SK-N-SH treated with all-trans-retinoic acid at 6 μM for 48 hours (cell line): ENCODE data around the gene KIF17.

Experiments
- ATAC-seq: fragments of 200-7000 bp; cut with Tn5 transposase; 3 replicates; pipeline ENCODE4 v1.9.1; 2020; ENCODE audit warnings: mild to moderate bottlenecking, moderate library complexity
- ARNTL ChIP-seq: fragments of 450-650 bp; formaldehyde crosslinking; IDR thresholded peaks from 2 replicates; pipeline ENCODE4 v1.5.0; 2020; ENCODE audit warnings: low read depth, mild to moderate bottlenecking, moderate library complexity, borderline replicate concordance
- BACH2 ChIP-seq: fragments of 250-450 bp; sonication (Bioruptor Pico); IDR thresholded peaks from 2 replicates; pipeline ENCODE4 v1.9.0; 2021; ENCODE audit warnings: mild to moderate bottlenecking, borderline replicate concordance
- GLIS3 ChIP-seq: fragments of 250-450 bp; sonication (Bioruptor Pico); IDR thresholded peaks from 2 replicates; pipeline ENCODE4 v1.5.0; 2020; ENCODE audit warnings: mild to moderate bottlenecking, moderate library complexity
- ISL1 ChIP-seq: fragments of 250-450 bp; sonication (Bioruptor Pico); IDR thresholded peaks from 2 replicates; pipeline ENCODE4 v2.1.2; 2022; ENCODE audit warnings: mild to moderate bottlenecking, moderate library complexity
- PPARA ChIP-seq: fragments of 250-450 bp; sonication (Bioruptor Pico); IDR thresholded peaks from 2 replicates; pipeline ENCODE4 v1.5.0; 2020; ENCODE audit warnings: mild to moderate bottlenecking, borderline replicate concordance
- RARB ChIP-seq: fragments of 250-450 bp; sonication (Bioruptor Pico); IDR thresholded peaks from 2 replicates; pipeline ENCODE4 v1.8.0; 2021; ENCODE audit warnings: mild to moderate bottlenecking, moderate library complexity
- SNAI2 ChIP-seq: fragments of 250-450 bp; sonication (Bioruptor Pico); IDR thresholded peaks from 2 replicates; pipeline ENCODE4 v1.5.0; 2020; ENCODE audit warnings: mild to moderate bottlenecking, moderate library complexity
- TCF4 ChIP-seq: fragments of 250-450 bp; sonication (Bioruptor Pico); IDR thresholded peaks from 2 replicates; pipeline ENCODE4 v1.8.0; 2021; ENCODE audit warnings: mild to moderate bottlenecking, moderate library complexity, borderline replicate concordance
- ZC3H10 ChIP-seq: fragments of 250-450 bp; sonication (Bioruptor Pico); IDR thresholded peaks from 2 replicates; pipeline ENCODE4 v1.5.1; 2021; ENCODE audit warnings: mild to moderate bottlenecking, moderate library complexity
- ZFP3 ChIP-seq: fragments of 250-450 bp; sonication (Bioruptor Pico); IDR thresholded peaks from 2 replicates; pipeline ENCODE4 v1.5.0; 2020; ENCODE audit warnings: mild to moderate bottlenecking, moderate library complexity
- ZFP30 ChIP-seq: fragments of 450-650 bp; formaldehyde crosslinking; IDR thresholded peaks from 2 replicates; pipeline ENCODE4 v1.5.0; 2022; ENCODE audit warnings: mild to moderate bottlenecking, moderate library complexity
- ZNF70 ChIP-seq: fragments of 450-650 bp; formaldehyde crosslinking; IDR thresholded peaks from 2 replicates; pipeline ENCODE4 v1.5.0; 2020; ENCODE audit warnings: mild to moderate bottlenecking, moderate library complexity
- ZNF8 ChIP-seq: fragments of 450-650 bp; formaldehyde crosslinking; IDR thresholded peaks from 2 replicates; pipeline ENCODE4 v1.5.0; 2020; ENCODE audit warnings: mild to moderate bottlenecking, moderate library complexity
- TF ChIP-seq, protein P1 (sequence below): fragments of 250-450 bp; sonication (Bioruptor Pico); IDR thresholded peaks from 2 replicates; pipeline ENCODE4 v1.5.0; 2020; ENCODE audit warnings: mild to moderate bottlenecking, moderate library complexity
- TF ChIP-seq, protein P2 (sequence below): fragments of 250-450 bp; sonication (Bioruptor Pico); IDR thresholded peaks from 2 replicates; pipeline ENCODE4 v1.5.1; 2021; ENCODE audit warnings: mild to moderate bottlenecking, moderate library complexity
- TF ChIP-seq, protein P3 (sequence below): fragments of 250-450 bp; sonication (Bioruptor Pico); IDR thresholded peaks from 2 replicates; pipeline ENCODE4 v1.5.1; 2020; ENCODE audit warnings: low read depth, mild to moderate bottlenecking, moderate library complexity

KIF17 gene

DNA sequence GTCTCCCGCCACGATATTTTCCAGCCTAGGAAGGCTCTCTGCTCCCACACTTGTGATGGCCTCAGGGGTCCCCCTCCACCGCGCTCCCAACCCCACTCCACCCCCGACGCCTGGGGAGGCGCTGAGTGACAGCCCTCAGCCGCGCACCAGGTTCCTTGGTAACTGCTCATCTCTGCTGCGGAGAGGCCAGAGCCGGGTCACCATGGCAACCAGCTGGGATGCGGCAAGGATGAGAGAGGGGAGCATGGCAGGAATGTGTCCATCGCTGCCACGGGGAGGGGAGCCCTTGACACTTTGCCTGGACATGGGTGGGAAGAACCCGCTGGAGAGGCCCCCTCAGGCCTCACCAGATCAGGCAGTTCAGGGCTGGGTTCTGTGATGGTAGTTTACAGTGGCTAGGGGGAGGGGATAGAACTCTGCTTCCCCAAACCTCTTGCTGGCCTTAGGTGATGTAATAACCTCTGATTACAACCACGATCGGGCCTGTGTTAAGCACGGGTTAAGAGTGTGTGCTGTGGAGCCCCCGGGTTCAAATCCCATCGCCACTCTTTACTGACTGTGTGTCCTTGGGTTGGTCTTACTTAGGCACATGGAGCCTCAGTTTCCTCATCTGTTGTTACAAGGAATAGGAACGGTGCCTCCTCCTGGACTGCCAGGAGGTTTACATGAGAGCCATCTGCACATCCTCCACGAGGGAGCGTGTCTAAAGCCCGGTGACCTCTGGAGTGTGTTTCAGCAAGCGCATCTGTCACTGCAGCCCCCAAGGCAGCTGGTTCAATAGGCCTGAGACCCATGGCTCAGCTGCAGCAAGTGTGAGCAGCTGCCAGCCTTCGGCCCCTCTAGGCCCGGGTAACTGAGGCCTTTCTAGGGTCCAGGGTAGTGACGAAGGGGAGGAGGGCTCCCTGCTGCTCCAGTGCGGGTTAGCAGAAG is 6.3 kb downstream of the KIF17 start:
- TF ChIP-seq TCF4 (CRISPR knock-in tag): no peak
- no peak for TF ChIP-seq ARNTL (CRISPR knock-in tag)
- no peak for TF ChIP-seq GLIS3 (CRISPR knock-in tag)
- no peak for TF ChIP-seq RARB (CRISPR knock-in tag)
- TF ChIP-seq BACH2: no peak
- TF ChIP-seq, protein P1, sequence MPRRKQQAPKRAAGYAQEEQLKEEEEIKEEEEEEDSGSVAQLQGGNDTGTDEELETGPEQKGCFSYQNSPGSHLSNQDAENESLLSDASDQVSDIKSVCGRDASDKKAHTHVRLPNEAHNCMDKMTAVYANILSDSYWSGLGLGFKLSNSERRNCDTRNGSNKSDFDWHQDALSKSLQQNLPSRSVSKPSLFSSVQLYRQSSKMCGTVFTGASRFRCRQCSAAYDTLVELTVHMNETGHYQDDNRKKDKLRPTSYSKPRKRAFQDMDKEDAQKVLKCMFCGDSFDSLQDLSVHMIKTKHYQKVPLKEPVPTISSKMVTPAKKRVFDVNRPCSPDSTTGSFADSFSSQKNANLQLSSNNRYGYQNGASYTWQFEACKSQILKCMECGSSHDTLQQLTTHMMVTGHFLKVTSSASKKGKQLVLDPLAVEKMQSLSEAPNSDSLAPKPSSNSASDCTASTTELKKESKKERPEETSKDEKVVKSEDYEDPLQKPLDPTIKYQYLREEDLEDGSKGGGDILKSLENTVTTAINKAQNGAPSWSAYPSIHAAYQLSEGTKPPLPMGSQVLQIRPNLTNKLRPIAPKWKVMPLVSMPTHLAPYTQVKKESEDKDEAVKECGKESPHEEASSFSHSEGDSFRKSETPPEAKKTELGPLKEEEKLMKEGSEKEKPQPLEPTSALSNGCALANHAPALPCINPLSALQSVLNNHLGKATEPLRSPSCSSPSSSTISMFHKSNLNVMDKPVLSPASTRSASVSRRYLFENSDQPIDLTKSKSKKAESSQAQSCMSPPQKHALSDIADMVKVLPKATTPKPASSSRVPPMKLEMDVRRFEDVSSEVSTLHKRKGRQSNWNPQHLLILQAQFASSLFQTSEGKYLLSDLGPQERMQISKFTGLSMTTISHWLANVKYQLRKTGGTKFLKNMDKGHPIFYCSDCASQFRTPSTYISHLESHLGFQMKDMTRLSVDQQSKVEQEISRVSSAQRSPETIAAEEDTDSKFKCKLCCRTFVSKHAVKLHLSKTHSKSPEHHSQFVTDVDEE (CRISPR knock-in tag): no peak
- TF ChIP-seq ZNF8: no peak
- no peak for TF ChIP-seq ZFP30
- no peak for TF ChIP-seq ZNF70 (CRISPR knock-in tag)
- TF ChIP-seq, protein P2, sequence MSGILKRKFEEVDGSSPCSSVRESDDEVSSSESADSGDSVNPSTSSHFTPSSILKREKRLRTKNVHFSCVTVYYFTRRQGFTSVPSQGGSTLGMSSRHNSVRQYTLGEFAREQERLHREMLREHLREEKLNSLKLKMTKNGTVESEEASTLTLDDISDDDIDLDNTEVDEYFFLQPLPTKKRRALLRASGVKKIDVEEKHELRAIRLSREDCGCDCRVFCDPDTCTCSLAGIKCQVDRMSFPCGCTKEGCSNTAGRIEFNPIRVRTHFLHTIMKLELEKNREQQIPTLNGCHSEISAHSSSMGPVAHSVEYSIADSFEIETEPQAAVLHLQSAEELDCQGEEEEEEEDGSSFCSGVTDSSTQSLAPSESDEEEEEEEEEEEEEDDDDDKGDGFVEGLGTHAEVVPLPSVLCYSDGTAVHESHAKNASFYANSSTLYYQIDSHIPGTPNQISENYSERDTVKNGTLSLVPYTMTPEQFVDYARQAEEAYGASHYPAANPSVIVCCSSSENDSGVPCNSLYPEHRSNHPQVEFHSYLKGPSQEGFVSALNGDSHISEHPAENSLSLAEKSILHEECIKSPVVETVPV: no peak
- TF ChIP-seq ISL1 (CRISPR knock-in tag): no peak
- no peak for TF ChIP-seq PPARA (CRISPR knock-in tag)
- 0 out of 3 replicates have a peak, but pooled peaks have one; percentile 22 for ATAC-seq

DNA sequence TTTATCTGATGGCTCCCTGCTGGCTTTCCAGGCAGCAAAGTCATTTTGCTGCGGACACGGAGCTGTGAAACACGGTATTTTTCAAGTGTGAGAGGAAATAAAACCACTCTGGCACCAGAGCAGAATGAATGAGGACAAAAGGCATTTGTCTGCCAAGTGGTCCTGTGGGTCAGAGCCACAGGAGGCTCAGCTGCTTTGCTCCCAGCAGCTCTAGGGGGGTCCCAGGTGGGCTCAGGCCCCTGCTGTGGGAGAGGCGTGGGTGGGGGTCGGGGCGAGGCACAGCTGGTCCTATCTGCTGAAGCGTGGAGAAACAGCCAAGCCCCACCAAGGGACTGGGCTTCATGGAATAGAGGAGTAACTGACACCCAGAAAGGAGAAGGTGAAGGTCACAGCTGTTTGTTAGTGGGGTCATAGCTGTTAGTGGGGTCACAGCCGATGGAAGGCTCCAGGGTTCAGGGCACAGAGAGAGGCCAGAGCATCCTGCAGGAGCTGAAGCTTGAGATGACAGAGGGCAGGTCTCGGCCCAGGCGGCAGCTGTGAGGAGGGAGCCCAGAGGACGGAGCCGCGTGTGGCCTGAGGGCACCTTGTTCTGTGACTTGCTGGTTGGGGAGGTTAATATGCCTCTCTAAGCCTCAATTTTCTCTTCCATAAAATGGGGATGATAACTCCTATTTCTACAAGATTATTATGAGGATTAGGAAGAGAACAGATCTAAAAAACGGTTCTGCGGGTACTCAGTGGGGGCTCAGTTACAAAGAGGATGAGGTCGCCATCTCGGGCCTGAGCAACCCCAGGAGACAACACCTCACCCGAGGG is 7.1 kb downstream of the KIF17 start:
- TF ChIP-seq RARB (CRISPR knock-in tag): no peak
- TF ChIP-seq ZNF70 (CRISPR knock-in tag): peak; percentile 53; the same call in 1 of the 2 replicates

DNA sequence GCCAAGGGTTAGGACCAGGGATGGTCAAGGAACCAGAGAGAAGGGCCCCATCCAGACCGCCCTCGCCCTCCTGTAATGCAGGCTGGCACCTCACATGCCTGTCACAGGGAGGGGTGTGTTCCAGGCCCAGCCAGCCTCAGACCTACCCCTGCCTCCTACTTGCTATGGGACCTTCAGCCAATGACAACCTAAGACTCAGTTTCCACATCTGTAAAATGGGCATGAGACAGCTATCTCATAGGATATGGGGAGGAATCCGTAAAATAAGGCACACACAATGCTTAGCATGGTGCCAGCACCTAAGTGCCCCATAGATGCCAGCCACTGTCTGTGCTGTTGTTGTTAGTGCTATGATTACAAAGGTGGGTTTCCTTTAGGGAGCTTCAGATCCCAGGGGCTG is 7.9 kb downstream of the KIF17 start:
- ATAC-seq: no peak
- TF ChIP-seq ZFP3 (CRISPR knock-in tag) (no peak), ZFP30 (no peak), PPARA (CRISPR knock-in tag) (no peak), ZNF8 (no peak), ZNF70 (CRISPR knock-in tag) (no peak), GLIS3 (CRISPR knock-in tag) (no peak), SNAI2 (CRISPR knock-in tag) (no peak), ZC3H10 (CRISPR knock-in tag) (no peak), ARNTL (CRISPR knock-in tag) (no peak), RARB (CRISPR knock-in tag) (no peak), BACH2 (no peak), TCF4 (CRISPR knock-in tag) (no peak)
- TF ChIP-seq, protein P3, sequence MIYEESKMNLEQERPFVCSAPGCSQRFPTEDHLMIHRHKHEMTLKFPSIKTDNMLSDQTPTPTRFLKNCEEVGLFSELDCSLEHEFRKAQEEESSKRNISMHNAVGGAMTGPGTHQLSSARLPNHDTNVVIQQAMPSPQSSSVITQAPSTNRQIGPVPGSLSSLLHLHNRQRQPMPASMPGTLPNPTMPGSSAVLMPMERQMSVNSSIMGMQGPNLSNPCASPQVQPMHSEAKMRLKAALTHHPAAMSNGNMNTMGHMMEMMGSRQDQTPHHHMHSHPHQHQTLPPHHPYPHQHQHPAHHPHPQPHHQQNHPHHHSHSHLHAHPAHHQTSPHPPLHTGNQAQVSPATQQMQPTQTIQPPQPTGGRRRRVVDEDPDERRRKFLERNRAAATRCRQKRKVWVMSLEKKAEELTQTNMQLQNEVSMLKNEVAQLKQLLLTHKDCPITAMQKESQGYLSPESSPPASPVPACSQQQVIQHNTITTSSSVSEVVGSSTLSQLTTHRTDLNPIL (CRISPR knock-in tag): no peak
- TF ChIP-seq, protein P1 (CRISPR knock-in tag): no peak
- TF ChIP-seq, protein P2: no peak

More for the DNA sequence above, 7.1 kb downstream of the KIF17 start:
- ATAC-seq: no peak; the same call in 2 of the 3 replicates
